ENCODE results near the gene NXPH1. TPM values are rescaled to one million over a fixed set of nuclear protein-coding genes. Genes with fewer than 3 reads are reported as not detected.

The NXPH1 gene
- total RNA-seq, 1 donor from 2014 or later = not detected

DNA sequence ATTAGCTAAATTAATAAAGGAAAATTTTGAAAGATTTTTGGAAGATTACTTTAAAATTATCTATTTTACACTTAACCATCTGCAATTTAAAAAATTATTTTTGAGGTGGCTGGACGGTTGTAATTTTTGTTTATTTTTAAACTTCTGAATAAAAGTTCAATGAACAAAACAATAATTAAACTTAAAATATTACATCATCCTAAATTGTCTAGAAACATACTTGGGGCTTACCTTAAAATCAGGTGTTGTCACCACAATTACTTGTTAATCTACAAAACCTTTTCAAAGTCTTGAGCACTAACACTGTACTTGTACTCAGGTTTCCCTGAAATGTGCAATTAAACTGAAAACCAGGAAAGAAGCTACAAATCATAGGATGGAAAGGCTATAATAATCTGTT, 328.3 kb downstream of the NXPH1 start:
- no peak overlapping the region for H3K27ac Mint-ChIP-seq (ENCODE audit: unreplicated experiment)
- H3K36me3 Mint-ChIP-seq (ENCODE audit: low read depth) = no peaks in the 10 kb centered on the region
- no peak for DNase-seq (ENCODE audit: low spot score)
- no peaks in the 10 kb centered on the region for H3K4me1 Mint-ChIP-seq (ENCODE audit: low read depth)
- no peak overlapping the region for H3K4me3 Mint-ChIP-seq (ENCODE audit: unreplicated experiment)
- no peaks in the 10 kb centered on the region for H3K27me3 Mint-ChIP-seq (ENCODE audit: low read depth)
- H3K9me3 Mint-ChIP-seq (ENCODE audit: low read depth) = peaks cover 2% of the 10 kb centered on the region
- TF ChIP-seq, protein P1, sequence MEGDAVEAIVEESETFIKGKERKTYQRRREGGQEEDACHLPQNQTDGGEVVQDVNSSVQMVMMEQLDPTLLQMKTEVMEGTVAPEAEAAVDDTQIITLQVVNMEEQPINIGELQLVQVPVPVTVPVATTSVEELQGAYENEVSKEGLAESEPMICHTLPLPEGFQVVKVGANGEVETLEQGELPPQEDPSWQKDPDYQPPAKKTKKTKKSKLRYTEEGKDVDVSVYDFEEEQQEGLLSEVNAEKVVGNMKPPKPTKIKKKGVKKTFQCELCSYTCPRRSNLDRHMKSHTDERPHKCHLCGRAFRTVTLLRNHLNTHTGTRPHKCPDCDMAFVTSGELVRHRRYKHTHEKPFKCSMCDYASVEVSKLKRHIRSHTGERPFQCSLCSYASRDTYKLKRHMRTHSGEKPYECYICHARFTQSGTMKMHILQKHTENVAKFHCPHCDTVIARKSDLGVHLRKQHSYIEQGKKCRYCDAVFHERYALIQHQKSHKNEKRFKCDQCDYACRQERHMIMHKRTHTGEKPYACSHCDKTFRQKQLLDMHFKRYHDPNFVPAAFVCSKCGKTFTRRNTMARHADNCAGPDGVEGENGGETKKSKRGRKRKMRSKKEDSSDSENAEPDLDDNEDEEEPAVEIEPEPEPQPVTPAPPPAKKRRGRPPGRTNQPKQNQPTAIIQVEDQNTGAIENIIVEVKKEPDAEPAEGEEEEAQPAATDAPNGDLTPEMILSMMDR (IDR thresholded peaks at IDR 0.05) = no peak

DNA sequence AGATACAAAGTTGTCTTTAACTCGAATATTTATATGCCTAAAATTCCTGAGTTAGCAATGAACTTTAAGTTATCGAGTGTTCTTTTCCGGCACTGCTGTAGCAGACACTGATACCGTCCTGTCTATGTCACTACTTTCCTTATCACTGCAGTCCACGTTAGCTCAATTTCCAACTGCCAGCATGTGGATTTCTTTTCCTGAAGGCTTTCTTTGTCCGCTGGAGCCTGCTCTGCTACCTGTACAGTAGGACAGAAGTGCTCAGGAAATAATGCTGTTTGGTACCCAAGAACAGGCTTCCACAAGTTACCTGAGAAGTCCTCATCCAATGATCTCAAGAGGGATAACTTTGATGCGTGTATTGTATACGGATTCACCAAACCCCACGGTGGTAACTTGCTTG, 329.4 kb downstream of the NXPH1 start:
- H3K27ac Mint-ChIP-seq (ENCODE audit: unreplicated experiment) = no peak overlapping the region
- H3K9me3 Mint-ChIP-seq (ENCODE audit: low read depth) = peaks cover 2% of the 10 kb centered on the region
- H3K4me1 Mint-ChIP-seq (ENCODE audit: low read depth) = no peaks in the 10 kb centered on the region
- no peak for DNase-seq (ENCODE audit: low spot score)
- TF ChIP-seq, protein P1 (IDR thresholded peaks at IDR 0.05) = no peak
- H3K27me3 Mint-ChIP-seq (ENCODE audit: low read depth) = no peaks in the 10 kb centered on the region
- H3K4me3 Mint-ChIP-seq (ENCODE audit: unreplicated experiment) = no peak overlapping the region
- H3K36me3 Mint-ChIP-seq (ENCODE audit: low read depth) = no peaks in the 10 kb centered on the region

DNA sequence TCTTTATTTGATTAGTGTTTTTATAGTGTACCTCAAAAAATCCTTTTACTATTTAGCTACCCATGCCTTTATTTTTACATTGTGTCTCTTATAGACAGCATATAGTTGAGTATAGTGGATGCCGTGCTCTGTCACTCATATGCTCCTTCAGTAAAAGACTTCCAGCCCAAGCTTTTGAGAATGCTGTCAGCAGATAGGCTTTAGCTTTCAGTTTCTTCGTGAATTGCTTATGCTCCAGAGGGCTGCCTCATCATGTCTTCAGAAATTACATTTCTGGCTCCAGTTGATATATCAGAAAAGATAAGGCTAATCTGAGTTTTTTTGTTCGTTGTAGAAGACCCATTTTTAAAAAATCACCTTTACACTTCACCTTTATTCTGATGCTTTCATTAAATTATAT, 332.0 kb downstream of the NXPH1 start:
- Mint-ChIP-seq H3K27me3 (ENCODE audit: low read depth) (no peaks in the 10 kb centered on the region), H3K9me3 (ENCODE audit: low read depth) (no peaks in the 10 kb centered on the region), H3K4me3 (ENCODE audit: unreplicated experiment) (no peak overlapping the region), H3K27ac (ENCODE audit: unreplicated experiment) (no peak overlapping the region), H3K4me1 (ENCODE audit: low read depth) (no peaks in the 10 kb centered on the region), H3K36me3 (ENCODE audit: low read depth) (no peaks in the 10 kb centered on the region)
- TF ChIP-seq, protein P1 (IDR thresholded peaks at IDR 0.05) = no peak
- DNase-seq (ENCODE audit: low spot score) = no peak

DNA sequence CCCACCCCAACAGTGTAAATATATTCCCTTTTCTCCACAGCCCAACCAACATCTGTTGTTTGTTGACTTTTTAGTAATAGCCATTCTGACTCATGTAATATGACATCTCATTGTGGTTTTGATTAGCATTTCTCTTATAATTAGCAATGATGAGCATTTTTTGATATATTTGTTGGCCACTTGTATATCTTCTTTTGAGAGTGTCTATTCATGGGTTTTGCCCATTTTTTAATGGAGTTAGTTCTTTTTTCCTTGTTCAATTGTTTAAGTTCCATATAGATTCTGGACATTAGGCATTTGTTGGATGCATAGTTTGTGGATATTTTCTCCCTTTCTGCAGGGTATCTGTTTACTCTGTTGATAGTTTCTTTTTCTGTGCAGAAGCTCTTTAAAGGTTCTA, 340.1 kb downstream of the NXPH1 start:
- peaks cover 23% of the 10 kb centered on the region for H3K9me3 Mint-ChIP-seq (ENCODE audit: low read depth)
- no peak overlapping the region for H3K27ac Mint-ChIP-seq (ENCODE audit: unreplicated experiment)
- no peaks in the 10 kb centered on the region for H3K4me1 Mint-ChIP-seq (ENCODE audit: low read depth)
- DNase-seq (ENCODE audit: low spot score) = no peak
- peaks cover 2% of the 10 kb centered on the region for H3K36me3 Mint-ChIP-seq (ENCODE audit: low read depth)
- TF ChIP-seq, protein P1 (IDR thresholded peaks at IDR 0.05) = no peak
- H3K27me3 Mint-ChIP-seq (ENCODE audit: low read depth) = no peaks in the 10 kb centered on the region
- H3K4me3 Mint-ChIP-seq (ENCODE audit: unreplicated experiment) = no peak overlapping the region

DNA sequence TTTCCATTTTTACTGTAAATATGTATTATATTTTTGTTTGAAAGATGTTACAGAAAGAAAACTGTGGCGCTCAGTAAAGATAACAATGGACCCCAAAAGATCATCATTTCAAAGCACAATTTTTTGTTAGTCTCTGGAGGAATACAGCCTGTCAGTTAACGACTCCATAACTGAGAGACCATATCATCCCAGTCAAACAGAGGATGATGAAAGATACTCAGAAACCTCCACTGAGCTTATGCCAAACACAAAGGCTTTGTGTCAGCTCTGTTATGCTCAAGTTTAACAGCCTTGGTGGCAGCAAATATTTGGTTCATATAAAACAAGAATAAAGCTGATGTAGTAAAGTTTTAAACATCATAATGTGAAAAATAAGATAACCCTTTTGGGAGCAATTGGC, 345.1 kb downstream of the NXPH1 start:
- Mint-ChIP-seq H3K4me1 (ENCODE audit: low read depth) (no peaks in the 10 kb centered on the region), H3K4me3 (ENCODE audit: unreplicated experiment) (no peak overlapping the region), H3K27me3 (ENCODE audit: low read depth) (no peaks in the 10 kb centered on the region), H3K36me3 (ENCODE audit: low read depth) (peaks cover 2% of the 10 kb centered on the region), H3K9me3 (ENCODE audit: low read depth) (peaks cover 16% of the 10 kb centered on the region), H3K27ac (ENCODE audit: unreplicated experiment) (no peak overlapping the region)
- TF ChIP-seq, protein P1 (IDR thresholded peaks at IDR 0.05) = no peak
- no peak for DNase-seq (ENCODE audit: low spot score)

All from chondrocyte (in vitro differentiated cells).